Measurements from ENCODE around the gene AGK. TPM values are rescaled to one million over a fixed set of nuclear protein-coding genes. Genes with fewer than 3 reads are reported as not detected.

Gene AGK
- total and polyA plus RNA-seq, 2 of the 8 experiments (the other 6 are each of a cell fraction or from before 2014, with no cell fraction given) = 25.8 to 34.0 TPM

DNA sequence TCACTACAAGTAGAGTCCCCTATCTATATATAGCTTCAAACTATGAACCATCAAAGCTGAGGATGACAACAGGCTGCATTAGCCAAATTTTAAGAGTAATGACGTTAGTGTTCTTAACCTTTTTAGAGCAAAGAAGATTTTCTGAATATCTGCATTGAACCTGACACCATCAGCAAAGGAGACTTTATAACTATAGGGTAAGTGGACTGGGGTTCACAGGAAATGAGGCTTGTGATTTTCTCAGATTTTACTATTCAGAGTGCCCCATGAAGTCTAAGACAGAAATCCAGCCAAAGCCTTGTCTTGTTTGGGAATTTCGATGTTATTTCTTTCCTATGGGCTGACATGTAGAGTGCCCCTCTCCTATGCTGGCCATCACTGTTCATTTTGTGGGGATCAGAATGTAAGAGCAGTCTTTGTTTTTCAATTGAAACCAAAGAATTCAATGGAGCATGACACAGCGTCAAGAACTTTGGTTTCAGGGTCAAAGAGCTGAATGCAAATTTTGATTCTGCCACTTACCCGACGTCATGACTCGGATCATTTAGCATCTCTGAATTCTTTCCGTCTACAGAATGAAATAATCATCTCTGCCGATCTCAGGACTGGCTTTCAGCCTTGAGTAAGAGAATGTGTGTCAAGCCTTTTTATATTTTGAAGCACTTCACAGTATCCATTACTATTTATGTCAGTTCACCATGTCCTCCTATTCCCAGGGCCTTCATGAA lies 98.1 kb downstream of the AGK start:
- Histone ChIP-seq H4K5ac (ENCODE audit: insufficient read length, low read depth, low read length) (no peak overlapping the region), H3K14ac (ENCODE audit: insufficient read length) (no peak overlapping the region), H3K36me3 (ENCODE audit: control insufficient read depth in 2 of 4, insufficient read depth in 4 of 4, low read length in 3 of 4) (no peaks in the 10 kb centered on the region; a peak in 3 of 8 replicates), H3K18ac (ENCODE audit: extremely low read depth, low read length) (no peak overlapping the region), H2BK120ac (replicated peaks; ENCODE audit: low read depth, low read length) (no peak overlapping the region), H2BK15ac (ENCODE audit: low read length) (no peak overlapping the region), H3K79me2 (ENCODE audit: control insufficient read depth in 1 of 2, insufficient read depth in 2 of 2, low read length in 2 of 2) (no peaks in the 10 kb centered on the region), H4K20me1 (replicated peaks in 1 of 2; ENCODE audit: control insufficient read depth in 1 of 2, insufficient read depth in 2 of 2, low read length in 2 of 2) (no peaks in the 10 kb centered on the region), H3K56ac (replicated peaks; ENCODE audit: insufficient read length, low read depth, low read length) (no peak overlapping the region), H2BK12ac (ENCODE audit: low read depth, low read length) (no peak overlapping the region), H4K91ac (replicated peaks; ENCODE audit: insufficient read length, low read length) (no peak overlapping the region), H2BK20ac (ENCODE audit: low read length) (no peak overlapping the region), H3K9me3 (ENCODE audit: insufficient read depth in 2 of 2, low read depth in 1 of 2, low read length in 1 of 2) (no peaks in the 10 kb centered on the region), H3K23me2 (ENCODE audit: low read depth, low read length) (no peaks in the 10 kb centered on the region), H3K27ac (ENCODE audit: low read depth, low read length) (no peak overlapping the region), H3K9ac (replicated peaks in 1 of 4; ENCODE audit: extremely low read depth in 1 of 4, low read depth in 3 of 4, low read length in 3 of 4) (no peak overlapping the region), H3K23ac (ENCODE audit: insufficient read length) (no peak overlapping the region), H4K8ac (ENCODE audit: extremely low read depth, insufficient read depth, low read length) (no peak overlapping the region), H2AFZ (ENCODE audit: low read length) (no peak overlapping the region), H3K4me2 (ENCODE audit: insufficient read depth in 1 of 2, low read depth in 2 of 2, low read length in 2 of 2) (no peak overlapping the region), H3K4ac (replicated peaks; ENCODE audit: insufficient read length, low read depth, low read length) (no peak overlapping the region), H3K4me3 (ENCODE audit: extremely low read depth in 1 of 4, insufficient read depth in 2 of 4, low read depth in 3 of 4, low read length in 4 of 4) (no peak overlapping the region), H2BK5ac (ENCODE audit: low read depth, low read length) (no peak overlapping the region), H3K27me3 (replicated peaks in 1 of 4; ENCODE audit: control insufficient read depth in 3 of 4, extremely low read depth in 1 of 4, insufficient read depth in 3 of 4, low read length in 3 of 4) (no peaks in the 10 kb centered on the region), H2AK5ac (ENCODE audit: low read depth, low read length) (no peak overlapping the region), H3K4me1 (replicated peaks in 1 of 4; ENCODE audit: control insufficient read depth in 3 of 4, insufficient read depth in 4 of 4, low read length in 3 of 4) (peaks cover 0 to 4% (median 2%) of the 10 kb centered on the region in 4 experiments; a peak in 3 of 7 replicates), H3K79me1 (ENCODE audit: low read depth, low read length) (no peaks in the 10 kb centered on the region)
- WGBS, 2 experiments (ENCODE audit: extremely low coverage in 1 of 2, insufficient coverage in 1 of 2, insufficient read length in 1 of 2, insufficient replicate concordance in 2 of 2, low coverage in 1 of 2, low lambda C conversion rate in 2 of 2, missing lambda C conversion rate in 1 of 2) = 87% methylated on average over 8 of the region's 8 CpGs; no CpG with 5 or more reads in 1 of the 2 experiments
- DNase-seq (ENCODE audit: low read depth in 1 of 2, low spot score in 2 of 2) (no peak), FAIRE-seq (no peak)
- CTCF ChIA-PET (ENCODE audit: partially characterized antibody) = interaction anchor here (0.6 to 6.8 kb wide), 58 partner anchors 7 to 962 kb away, joined by 3 to 54 read pairs (median 4); partner anchors contain the start of gene MRPS33
- POLR2A ChIA-PET (ENCODE audit: partially characterized antibody) = interaction anchor here (0.8 to 1.4 kb wide), 5 partner anchors 102 to 577 kb away, joined by 3 to 4 read pairs (median 3); no protein-coding TSS in a partner anchor
- TF ChIP-seq EP300 (IDR thresholded peaks at IDR 0.05; ENCODE audit: borderline replicate concordance in 1 of 2, low read depth in 2 of 2, low read length in 2 of 2) (no peak), CHD2 (IDR thresholded peaks at IDR 0.05; ENCODE audit: low read length) (no peak), SIRT6 (IDR thresholded peaks at IDR 0.05; ENCODE audit: low read length) (no peak), SP1 (IDR thresholded peaks at IDR 0.05; ENCODE audit: low read depth, low read length) (no peak), KDM4A (IDR thresholded peaks at IDR 0.05; ENCODE audit: low read depth, low read length, severe bottlenecking) (no peak)
- TF ChIP-seq, protein P1, sequence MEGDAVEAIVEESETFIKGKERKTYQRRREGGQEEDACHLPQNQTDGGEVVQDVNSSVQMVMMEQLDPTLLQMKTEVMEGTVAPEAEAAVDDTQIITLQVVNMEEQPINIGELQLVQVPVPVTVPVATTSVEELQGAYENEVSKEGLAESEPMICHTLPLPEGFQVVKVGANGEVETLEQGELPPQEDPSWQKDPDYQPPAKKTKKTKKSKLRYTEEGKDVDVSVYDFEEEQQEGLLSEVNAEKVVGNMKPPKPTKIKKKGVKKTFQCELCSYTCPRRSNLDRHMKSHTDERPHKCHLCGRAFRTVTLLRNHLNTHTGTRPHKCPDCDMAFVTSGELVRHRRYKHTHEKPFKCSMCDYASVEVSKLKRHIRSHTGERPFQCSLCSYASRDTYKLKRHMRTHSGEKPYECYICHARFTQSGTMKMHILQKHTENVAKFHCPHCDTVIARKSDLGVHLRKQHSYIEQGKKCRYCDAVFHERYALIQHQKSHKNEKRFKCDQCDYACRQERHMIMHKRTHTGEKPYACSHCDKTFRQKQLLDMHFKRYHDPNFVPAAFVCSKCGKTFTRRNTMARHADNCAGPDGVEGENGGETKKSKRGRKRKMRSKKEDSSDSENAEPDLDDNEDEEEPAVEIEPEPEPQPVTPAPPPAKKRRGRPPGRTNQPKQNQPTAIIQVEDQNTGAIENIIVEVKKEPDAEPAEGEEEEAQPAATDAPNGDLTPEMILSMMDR (IDR thresholded peaks at IDR 0.05; ENCODE audit: control extremely low read depth in 1 of 3, insufficient read depth in 1 of 3, low read depth in 1 of 3, low read length in 3 of 3) = no peak
- TF ChIP-seq, protein P2, sequence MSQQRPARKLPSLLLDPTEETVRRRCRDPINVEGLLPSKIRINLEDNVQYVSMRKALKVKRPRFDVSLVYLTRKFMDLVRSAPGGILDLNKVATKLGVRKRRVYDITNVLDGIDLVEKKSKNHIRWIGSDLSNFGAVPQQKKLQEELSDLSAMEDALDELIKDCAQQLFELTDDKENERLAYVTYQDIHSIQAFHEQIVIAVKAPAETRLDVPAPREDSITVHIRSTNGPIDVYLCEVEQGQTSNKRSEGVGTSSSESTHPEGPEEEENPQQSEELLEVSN (IDR thresholded peaks at IDR 0.05) = no peak
- TF ChIP-seq, protein P3, sequence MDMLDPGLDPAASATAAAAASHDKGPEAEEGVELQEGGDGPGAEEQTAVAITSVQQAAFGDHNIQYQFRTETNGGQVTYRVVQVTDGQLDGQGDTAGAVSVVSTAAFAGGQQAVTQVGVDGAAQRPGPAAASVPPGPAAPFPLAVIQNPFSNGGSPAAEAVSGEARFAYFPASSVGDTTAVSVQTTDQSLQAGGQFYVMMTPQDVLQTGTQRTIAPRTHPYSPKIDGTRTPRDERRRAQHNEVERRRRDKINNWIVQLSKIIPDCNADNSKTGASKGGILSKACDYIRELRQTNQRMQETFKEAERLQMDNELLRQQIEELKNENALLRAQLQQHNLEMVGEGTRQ (IDR thresholded peaks at IDR 0.05; ENCODE audit: low read length) = no peak
